Brain microvascular endothelial cell (primary cell): ENCODE measurements around the gene RUNX3.

ENCODE experiments used
- DNase-seq: peaks from one replicate; pipeline ENCODE4 v3.0.0-alpha.2; 2020
- H3K27ac ChIP-seq: fragments of 250-450 bp; sonication (Bioruptor Pico); 2 replicates; pipeline ENCODE4 v1.5.1; 2020; ENCODE audit warnings: mild to moderate bottlenecking, moderate library complexity
- H3K27me3 ChIP-seq: fragments of 250-450 bp; sonication (Bioruptor Pico); replicated peaks from 2 replicates; pipeline ENCODE4 v1.5.1; 2020; ENCODE audit warnings: mild to moderate bottlenecking
- H3K36me3 ChIP-seq: fragments of 250-450 bp; sonication (Bioruptor Pico); replicated peaks from 2 replicates; pipeline ENCODE4 v1.5.1; 2020; ENCODE audit warnings: mild to moderate bottlenecking
- H3K4me3 ChIP-seq: 2 replicates; pipeline ENCODE4 v1.5.1; 2011; ENCODE audit warnings: low read depth, mild to moderate bottlenecking, control low read depth, low read length, moderate library complexity
- CTCF ChIP-seq: IDR thresholded peaks from 2 replicates; pipeline ENCODE4 v1.5.1; 2011; ENCODE audit warnings: low read depth, mild to moderate bottlenecking, moderate library complexity, low read length, control low read depth, inconsistent platforms; ENCODE audit errors: missing control alignments
- in situ Hi-C: cut with HindIII; loops from 2 replicates; pipeline ENCODE4 v1.10.0; 2017; ENCODE audit warnings: low sequenced_read_pairs, low pct_ligation_motif_present

The RUNX3 gene

GRCh38 chr1:24903560-24903954 lies 26.5 kb downstream of the RUNX3 start:
- no peaks in the 10 kb centered on the region for H3K27me3 ChIP-seq
- no peak overlapping the region for H3K27ac ChIP-seq
- peaks cover 8% of the 10 kb centered on the region for H3K36me3 ChIP-seq
- DNase-seq = no peak
- no peak for TF ChIP-seq CTCF
- no peak overlapping the region for H3K4me3 ChIP-seq
- in situ Hi-C loops = no loop called here

GRCh38 chr1:24903011-24903461 lies 27.0 kb downstream of the RUNX3 start:
- Histone ChIP-seq H3K27me3 (no peaks in the 10 kb centered on the region), H3K36me3 (peaks cover 8% of the 10 kb centered on the region), H3K27ac (no peak overlapping the region), H3K4me3 (no peak overlapping the region)
- in situ Hi-C loops = no loop called here
- DNase-seq = no peak
- no peak for TF ChIP-seq CTCF

- Histone ChIP-seq H3K36me3 (peaks cover 8% of the 10 kb centered on the region), H3K4me3 (no peak overlapping the region), H3K27me3 (no peaks in the 10 kb centered on the region), H3K27ac (no peak overlapping the region)
- TF ChIP-seq CTCF = no peak
- DNase-seq = no peak
- in situ Hi-C loops = no loop called here
These were observed 27.6 kb downstream of the RUNX3 start for GRCh38 chr1:24902471-24902891.

GRCh38 chr1:24901791-24902470 lies 28.1 kb downstream of the RUNX3 start:
- no peak overlapping the region for H3K27ac ChIP-seq
- no peak for DNase-seq
- no peaks in the 10 kb centered on the region for H3K27me3 ChIP-seq
- H3K36me3 ChIP-seq = peaks cover 8% of the 10 kb centered on the region
- no peak overlapping the region for H3K4me3 ChIP-seq
- in situ Hi-C loops = no loop called here
- TF ChIP-seq CTCF = no peak

GRCh38 chr1:24900985-24901781 lies 28.9 kb downstream of the RUNX3 start:
- no peak overlapping the region for H3K27ac ChIP-seq
- no peak overlapping the region for H3K4me3 ChIP-seq
- peaks cover 8% of the 10 kb centered on the region for H3K36me3 ChIP-seq
- in situ Hi-C loops = no loop called here
- no peak for TF ChIP-seq CTCF
- H3K27me3 ChIP-seq = no peaks in the 10 kb centered on the region
- no peak for DNase-seq

- no peak overlapping the region for H3K4me3 ChIP-seq
- in situ Hi-C loops = no loop called here
- no peak for TF ChIP-seq CTCF
- no peaks in the 10 kb centered on the region for H3K27me3 ChIP-seq
- peaks cover 8% of the 10 kb centered on the region for H3K36me3 ChIP-seq
- no peak overlapping the region for H3K27ac ChIP-seq
- no peak for DNase-seq
These were observed 29.6 kb downstream of the RUNX3 start for GRCh38 chr1:24900486-24900849.
